Measurements from ENCODE around the gene MYRIP.

GRCh38 chr3:39760325-39760724 is 49.1 kb upstream of the MYRIP start:
- TF ChIP-seq POLR2A (IDR thresholded peaks at IDR 0.05) (no peak), CTCF (IDR thresholded peaks at IDR 0.05) (no peak)
